SJCRH30 (cell line): ENCODE measurements around the gene CDC42BPB. TPM values are rescaled to one million over a fixed set of nuclear protein-coding genes. Genes with fewer than 3 reads are reported as not detected.

Experiments used
- DNase-seq, 2 experiments: peaks; one replicate each; pipeline ENCODE4 v3.0.0-alpha.2; 2015 to 2020
- H3K27ac ChIP-seq: fragments of 250-450 bp; sonication (Bioruptor Pico); 2 replicates; pipeline ENCODE4 v1.5.1; 2020; ENCODE audit warnings: mild to moderate bottlenecking, moderate library complexity
- H3K27me3 ChIP-seq: fragments of 250-450 bp; sonication (Bioruptor Pico); 2 replicates; pipeline ENCODE4 v1.5.1; 2020; ENCODE audit warnings: mild to moderate bottlenecking, moderate library complexity
- H3K36me3 ChIP-seq: fragments of 250-450 bp; sonication (Bioruptor Pico); 2 replicates; pipeline ENCODE4 v1.5.1; 2020; ENCODE audit warnings: mild to moderate bottlenecking, moderate library complexity
- H3K4me1 ChIP-seq: fragments of 250-450 bp; sonication (Bioruptor Pico); 2 replicates; pipeline ENCODE4 v1.5.1; 2020; ENCODE audit warnings: mild to moderate bottlenecking, moderate library complexity
- H3K4me3 ChIP-seq: fragments of 250-450 bp; sonication (Bioruptor Pico); 2 replicates; pipeline ENCODE4 v1.5.1; 2020; ENCODE audit warnings: mild to moderate bottlenecking, moderate library complexity
- H3K9me3 ChIP-seq: fragments of 250-450 bp; sonication (Bioruptor Pico); replicated peaks from 2 replicates; pipeline ENCODE4 v1.5.1; 2020; ENCODE audit warnings: mild to moderate bottlenecking, moderate library complexity
- total RNA-seq: library from RNA; depleted of rRNA; stranded (reverse); fragments of >200 nt; shearing (Covaris generic); gene quantifications from 2 replicates; pipeline ENCODE4 v1.2.3, GENCODE V29; 2014

Gene CDC42BPB
- total RNA-seq, 1 experiment from 2014 or later = 43.4 TPM

DNA sequence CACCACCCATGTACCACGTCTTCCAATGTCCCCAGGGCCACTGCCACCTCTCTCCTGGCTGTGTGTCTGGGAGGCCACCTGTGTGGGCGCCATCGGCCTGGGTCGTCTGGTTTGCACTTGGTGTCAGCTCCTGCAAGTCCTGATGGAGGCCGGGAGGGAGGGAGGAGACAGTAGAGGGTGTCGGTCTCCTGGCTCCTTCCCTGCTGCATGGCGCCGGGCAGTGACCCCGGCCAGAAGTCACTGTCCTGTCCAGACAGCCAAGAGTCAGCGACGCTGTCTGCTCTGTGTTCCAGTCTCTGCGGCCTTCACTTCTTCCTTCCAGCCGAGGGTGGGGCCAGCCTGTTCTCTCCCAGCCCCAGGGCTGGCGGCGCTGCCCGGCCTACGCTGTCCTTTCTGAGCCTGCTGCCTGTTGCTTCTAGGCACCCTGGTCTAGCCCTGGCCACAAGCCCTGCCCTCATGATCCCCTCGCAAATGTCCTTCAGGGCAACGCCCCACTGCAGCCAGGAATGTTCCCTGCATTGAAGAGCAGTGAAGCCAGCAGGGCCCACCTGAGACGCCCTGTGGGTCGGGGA lies 13.7 kb upstream of the CDC42BPB start:
- H3K27ac ChIP-seq = no peak overlapping the region
- H3K4me1 ChIP-seq = no peaks in the 10 kb centered on the region
- no peak for DNase-seq
- no peaks in the 10 kb centered on the region for H3K9me3 ChIP-seq
- H3K27me3 ChIP-seq = 0 out of 2 replicates have a peak, but pooled peaks cover 8% of the 10 kb centered on the region
- H3K36me3 ChIP-seq = no peaks in the 10 kb centered on the region
- H3K4me3 ChIP-seq = no peak overlapping the region

DNA sequence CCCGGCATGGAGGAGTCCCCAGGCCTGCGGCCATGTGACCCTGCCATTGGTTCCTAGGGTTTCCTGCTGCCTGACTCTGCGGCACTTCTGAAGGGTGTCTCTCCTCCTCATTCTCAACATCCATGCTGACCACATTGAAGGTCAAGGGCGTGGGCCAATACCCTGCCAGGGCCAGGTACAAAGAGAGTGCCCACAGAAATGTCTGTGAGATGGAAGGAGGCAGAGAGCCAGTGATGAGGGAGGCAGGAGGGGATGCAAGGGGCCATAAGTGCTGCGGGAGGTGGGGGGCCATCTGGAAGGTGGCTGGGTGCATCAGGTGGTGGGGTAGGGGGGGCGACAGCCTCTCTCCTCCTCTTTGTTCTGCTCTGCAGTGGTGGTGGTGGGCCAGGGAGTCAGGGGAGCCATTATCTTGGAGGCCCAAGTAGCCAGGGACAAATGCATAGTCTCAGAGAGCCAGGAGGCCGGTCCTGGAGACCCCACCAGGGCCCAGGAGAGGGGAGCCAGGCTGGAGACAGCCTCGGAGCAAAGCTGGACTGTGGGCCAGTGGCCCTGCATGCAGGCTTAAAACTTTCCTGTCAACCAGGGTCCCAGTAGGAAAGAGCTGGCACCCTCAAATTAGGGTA lies 13.0 kb upstream of the CDC42BPB start:
- no peak overlapping the region for H3K4me3 ChIP-seq
- H3K36me3 ChIP-seq = no peaks in the 10 kb centered on the region
- 0 out of 2 replicates have a peak, but pooled peaks cover 8% of the 10 kb centered on the region for H3K27me3 ChIP-seq
- no peaks in the 10 kb centered on the region for H3K4me1 ChIP-seq
- H3K9me3 ChIP-seq = no peaks in the 10 kb centered on the region
- no peak overlapping the region for H3K27ac ChIP-seq
- no peak for DNase-seq

DNA sequence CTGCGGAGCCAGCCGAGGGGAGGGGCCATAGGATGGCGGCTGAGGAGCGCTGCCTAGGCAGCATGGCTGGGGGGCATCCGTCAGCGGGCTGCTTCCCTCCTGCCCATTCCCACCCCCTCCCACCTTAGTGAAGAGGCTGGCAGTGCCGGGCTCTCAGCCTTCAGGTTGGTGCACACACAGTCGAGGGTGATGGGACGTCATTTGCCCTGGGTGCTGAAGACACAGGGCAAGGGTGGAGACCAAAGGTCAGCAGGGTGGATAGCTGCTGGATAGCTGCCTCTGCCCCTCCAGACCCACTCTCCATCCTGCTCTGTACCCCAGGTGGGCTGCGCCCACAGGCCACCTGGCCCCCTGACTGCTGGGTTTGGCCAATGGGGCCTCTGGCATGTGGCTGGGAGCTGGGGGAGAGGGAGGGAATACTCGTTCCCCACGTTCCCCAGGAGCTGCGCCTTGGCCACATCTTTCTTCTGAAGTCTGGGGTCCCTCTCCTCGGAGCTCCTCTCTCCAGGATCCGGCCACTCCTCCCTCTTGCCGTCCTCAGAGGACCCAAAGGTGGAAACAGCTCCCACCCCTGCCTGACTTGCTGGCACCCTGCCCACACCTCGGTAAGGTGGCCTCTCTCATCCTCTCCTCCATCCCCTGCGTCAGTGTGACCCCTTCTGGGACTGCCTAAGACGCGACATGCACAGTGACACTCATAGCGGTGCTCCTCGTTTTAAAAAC lies 11.2 kb upstream of the CDC42BPB start:
- no peak overlapping the region for H3K27ac ChIP-seq
- 0 out of 2 replicates have a peak, but pooled peaks cover 1% of the 10 kb centered on the region for H3K9me3 ChIP-seq
- 0 out of 2 replicates have a peak, but pooled peaks cover 4% of the 10 kb centered on the region for H3K27me3 ChIP-seq
- no peak for DNase-seq
- H3K4me3 ChIP-seq = no peak overlapping the region
- H3K4me1 ChIP-seq = no peaks in the 10 kb centered on the region
- 0 out of 2 replicates have a peak, but pooled peaks cover 4% of the 10 kb centered on the region for H3K36me3 ChIP-seq

DNA sequence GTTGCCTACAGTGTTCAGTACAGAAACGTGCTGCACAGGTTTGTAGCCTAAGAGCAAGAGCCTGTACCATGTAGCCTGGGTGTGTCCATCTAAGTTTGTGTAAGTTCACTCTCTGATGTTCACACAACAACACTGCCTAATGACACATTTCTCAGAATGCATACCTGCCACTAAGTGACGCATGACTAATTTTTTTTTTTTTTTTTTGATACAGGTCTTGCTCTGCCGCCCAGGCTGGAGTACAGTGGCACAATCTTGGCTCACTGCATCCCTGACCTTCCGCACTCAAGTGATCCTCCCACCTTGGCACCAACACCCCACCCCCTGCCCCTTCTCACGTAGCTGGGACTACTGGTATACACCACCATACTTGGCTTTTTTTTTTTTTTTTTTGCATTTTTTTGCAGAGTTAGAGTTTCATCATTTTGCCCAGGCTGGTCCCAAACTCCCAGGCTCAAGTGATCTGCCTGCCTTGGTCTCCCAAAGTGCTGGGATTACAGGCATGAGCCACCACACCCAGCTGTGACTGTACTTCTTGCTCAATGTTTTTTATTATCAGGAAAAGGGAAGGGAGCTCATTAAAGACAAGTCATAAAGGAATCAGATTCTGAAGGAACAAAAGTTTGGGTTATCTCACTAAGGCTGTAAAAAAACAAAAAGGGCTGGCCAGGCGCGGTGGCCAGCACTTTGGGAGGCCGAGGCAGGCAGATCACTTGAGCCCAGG lies 10.0 kb upstream of the CDC42BPB start:
- Histone ChIP-seq H3K4me3 (no peak overlapping the region), H3K27ac (no peak overlapping the region), H3K27me3 (0 out of 2 replicates have a peak, but pooled peaks cover 3% of the 10 kb centered on the region), H3K36me3 (0 out of 2 replicates have a peak, but pooled peaks cover 4% of the 10 kb centered on the region), H3K9me3 (0 out of 2 replicates have a peak, but pooled peaks cover 4% of the 10 kb centered on the region), H3K4me1 (no peaks in the 10 kb centered on the region)
- no peak for DNase-seq

DNA sequence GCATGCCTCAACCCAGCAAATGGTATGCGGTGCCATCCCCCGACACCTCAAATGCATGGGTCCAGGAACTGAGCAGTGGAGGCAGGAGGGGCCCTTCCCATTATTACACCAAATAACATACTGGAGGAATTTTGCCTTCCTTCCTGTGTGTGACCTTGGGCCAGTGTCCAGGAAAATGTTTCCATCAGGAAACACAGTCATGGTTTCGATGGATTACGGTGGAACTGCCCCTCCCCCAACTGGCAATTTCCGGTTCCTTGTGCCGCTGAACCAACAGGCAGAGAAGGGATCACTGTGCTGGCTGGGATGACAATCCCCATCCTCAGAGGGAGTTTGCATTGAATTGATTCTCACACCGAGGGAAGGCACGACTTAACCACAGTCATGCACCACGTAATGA lies 9.1 kb upstream of the CDC42BPB start:
- no peak for DNase-seq
- Histone ChIP-seq H3K27ac (no peak overlapping the region), H3K4me1 (no peaks in the 10 kb centered on the region), H3K27me3 (0 out of 2 replicates have a peak, but pooled peaks cover 3% of the 10 kb centered on the region), H3K9me3 (0 out of 2 replicates have a peak, but pooled peaks cover 4% of the 10 kb centered on the region), H3K4me3 (no peak overlapping the region), H3K36me3 (0 out of 2 replicates have a peak, but pooled peaks cover 4% of the 10 kb centered on the region)

DNA sequence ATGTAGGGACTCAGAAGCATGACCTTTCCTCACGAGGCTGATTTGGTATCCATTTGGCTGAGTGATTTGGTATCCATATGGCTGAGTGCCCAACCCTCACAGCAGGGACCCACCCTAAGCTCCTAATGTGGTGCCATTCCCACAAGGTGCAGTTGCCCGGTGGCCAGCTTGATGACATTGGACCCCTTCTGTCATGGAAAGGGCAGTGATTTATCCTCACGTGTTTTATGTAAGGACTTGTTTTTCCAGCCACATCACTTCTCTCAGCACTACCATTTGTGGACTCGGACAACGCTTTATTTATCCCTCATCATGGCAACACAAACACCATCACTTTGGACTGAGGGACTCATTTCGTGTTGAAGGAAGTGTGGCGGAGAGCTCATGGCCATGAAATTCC lies 8.5 kb upstream of the CDC42BPB start:
- Histone ChIP-seq H3K27ac (no peak overlapping the region), H3K9me3 (0 out of 2 replicates have a peak, but pooled peaks cover 4% of the 10 kb centered on the region)

DNA sequence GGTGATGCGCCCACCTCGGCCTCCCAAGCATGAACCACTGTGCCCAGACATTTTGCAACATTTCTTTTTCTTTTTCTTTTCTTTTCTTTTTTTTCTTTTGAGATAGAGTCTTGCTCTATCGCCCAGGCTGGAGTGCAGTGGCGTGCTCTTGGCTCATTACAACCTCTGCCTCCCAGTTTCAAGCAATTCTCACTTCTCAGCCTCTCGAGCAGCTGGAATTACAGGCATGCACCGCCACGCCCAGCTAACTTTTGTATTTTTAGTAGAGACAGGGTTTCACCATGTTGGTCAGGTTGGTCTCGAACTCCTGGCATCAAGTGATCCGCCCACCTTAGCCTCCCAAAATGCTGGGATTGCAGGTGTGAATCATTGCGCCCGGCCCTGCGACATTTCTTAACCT lies 7.6 kb upstream of the CDC42BPB start:
- no peak for DNase-seq
- Histone ChIP-seq H3K4me1 (no peaks in the 10 kb centered on the region), H3K27me3 (no peaks in the 10 kb centered on the region)

More for the DNA sequence above, 8.5 kb upstream of the CDC42BPB start:
- Histone ChIP-seq H3K27me3 (0 out of 2 replicates have a peak, but pooled peaks cover 2% of the 10 kb centered on the region), H3K36me3 (0 out of 2 replicates have a peak, but pooled peaks cover 4% of the 10 kb centered on the region), H3K4me1 (no peaks in the 10 kb centered on the region), H3K4me3 (no peak overlapping the region)
- DNase-seq = no peak

DNA sequence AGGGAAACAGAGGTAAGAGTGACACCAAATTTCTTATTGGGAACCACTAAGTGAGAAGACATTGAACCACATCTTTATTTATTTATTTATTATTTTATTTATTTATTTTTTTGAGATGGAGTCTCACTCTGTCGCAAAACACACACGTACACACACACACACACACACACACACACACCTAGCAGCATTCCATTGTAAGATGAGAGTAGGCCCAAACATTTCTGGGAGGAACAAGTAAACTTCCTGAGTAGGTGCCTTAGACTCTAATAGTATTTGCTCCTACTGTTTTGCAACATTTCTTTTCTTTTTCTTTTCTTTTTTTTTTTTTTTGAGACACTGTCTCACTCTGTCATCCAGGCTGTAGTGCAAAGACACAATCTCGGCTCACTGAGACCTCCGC lies 7.1 kb upstream of the CDC42BPB start:
- Histone ChIP-seq H3K4me1 (no peaks in the 10 kb centered on the region), H3K9me3 (0 out of 2 replicates have a peak, but pooled peaks cover 4% of the 10 kb centered on the region), H3K27ac (no peak overlapping the region), H3K4me3 (no peak overlapping the region), H3K36me3 (0 out of 2 replicates have a peak, but pooled peaks cover 4% of the 10 kb centered on the region), H3K27me3 (no peaks in the 10 kb centered on the region)
- no peak for DNase-seq

More for the DNA sequence above, 7.6 kb upstream of the CDC42BPB start:
- no peak overlapping the region for H3K27ac ChIP-seq
- H3K4me3 ChIP-seq = no peak overlapping the region
- H3K9me3 ChIP-seq = 0 out of 2 replicates have a peak, but pooled peaks cover 4% of the 10 kb centered on the region
- H3K36me3 ChIP-seq = 0 out of 2 replicates have a peak, but pooled peaks cover 4% of the 10 kb centered on the region

DNA sequence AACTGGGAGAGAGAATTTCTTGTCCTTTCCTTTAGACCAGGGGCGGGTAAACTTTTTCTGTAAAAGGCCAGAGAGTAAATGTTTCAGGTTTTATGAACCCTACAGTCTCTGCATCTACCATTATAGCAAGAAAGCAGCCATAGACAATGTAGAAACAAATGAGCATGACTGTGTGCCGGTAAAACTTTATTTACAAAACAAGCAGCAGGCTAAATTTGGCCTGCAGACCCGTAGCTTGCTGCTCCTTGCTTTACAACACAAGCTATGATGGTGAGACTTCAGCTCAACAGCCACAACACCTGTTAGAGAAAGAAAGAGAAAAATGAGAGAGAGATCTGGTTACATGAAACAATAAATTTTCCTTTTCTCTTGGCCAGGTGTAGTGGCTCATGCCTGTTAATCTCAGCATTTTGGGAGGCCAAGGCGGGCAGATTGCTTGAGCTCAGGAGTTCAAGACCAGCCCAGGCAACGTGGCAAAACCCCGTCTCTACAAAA lies 4.2 kb upstream of the CDC42BPB start:
- no peak overlapping the region for H3K27ac ChIP-seq
- DNase-seq = no peak
- no peaks in the 10 kb centered on the region for H3K27me3 ChIP-seq
- H3K36me3 ChIP-seq = 0 out of 2 replicates have a peak, but pooled peaks cover 4% of the 10 kb centered on the region
- 0 out of 2 replicates have a peak, but pooled peaks cover 4% of the 10 kb centered on the region for H3K9me3 ChIP-seq
- no peak overlapping the region for H3K4me3 ChIP-seq
- peaks cover 4% of the 10 kb centered on the region; the same call in 1 of the 2 replicates for H3K4me1 ChIP-seq

DNA sequence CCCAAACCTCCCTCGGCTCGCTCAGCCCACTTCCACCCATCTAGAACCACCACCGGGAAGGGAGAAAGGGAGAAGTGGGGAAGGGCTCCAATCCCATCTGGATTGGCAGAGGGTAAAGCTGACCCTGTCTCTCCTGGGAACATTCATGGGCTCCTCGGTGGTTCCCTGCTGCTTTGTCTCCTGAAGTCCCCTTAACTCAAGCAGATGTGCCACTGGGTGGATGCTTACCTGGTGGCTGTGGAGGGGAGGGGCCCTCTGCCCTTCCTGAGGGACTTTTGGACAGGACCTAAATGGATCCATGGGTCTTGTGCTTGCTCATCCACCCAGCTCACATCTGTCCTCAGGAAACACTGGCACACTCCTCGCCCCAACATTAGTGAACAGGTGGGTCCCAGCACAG lies 2.2 kb upstream of the CDC42BPB start:
- Histone ChIP-seq H3K4me3 (no peak overlapping the region), H3K27ac (no peak overlapping the region), H3K36me3 (0 out of 2 replicates have a peak, but pooled peaks cover 4% of the 10 kb centered on the region), H3K4me1 (peaks cover 6% of the 10 kb centered on the region; the same call in 1 of the 2 replicates), H3K27me3 (no peaks in the 10 kb centered on the region), H3K9me3 (0 out of 2 replicates have a peak, but pooled peaks cover 4% of the 10 kb centered on the region)
- DNase-seq = no peak

DNA sequence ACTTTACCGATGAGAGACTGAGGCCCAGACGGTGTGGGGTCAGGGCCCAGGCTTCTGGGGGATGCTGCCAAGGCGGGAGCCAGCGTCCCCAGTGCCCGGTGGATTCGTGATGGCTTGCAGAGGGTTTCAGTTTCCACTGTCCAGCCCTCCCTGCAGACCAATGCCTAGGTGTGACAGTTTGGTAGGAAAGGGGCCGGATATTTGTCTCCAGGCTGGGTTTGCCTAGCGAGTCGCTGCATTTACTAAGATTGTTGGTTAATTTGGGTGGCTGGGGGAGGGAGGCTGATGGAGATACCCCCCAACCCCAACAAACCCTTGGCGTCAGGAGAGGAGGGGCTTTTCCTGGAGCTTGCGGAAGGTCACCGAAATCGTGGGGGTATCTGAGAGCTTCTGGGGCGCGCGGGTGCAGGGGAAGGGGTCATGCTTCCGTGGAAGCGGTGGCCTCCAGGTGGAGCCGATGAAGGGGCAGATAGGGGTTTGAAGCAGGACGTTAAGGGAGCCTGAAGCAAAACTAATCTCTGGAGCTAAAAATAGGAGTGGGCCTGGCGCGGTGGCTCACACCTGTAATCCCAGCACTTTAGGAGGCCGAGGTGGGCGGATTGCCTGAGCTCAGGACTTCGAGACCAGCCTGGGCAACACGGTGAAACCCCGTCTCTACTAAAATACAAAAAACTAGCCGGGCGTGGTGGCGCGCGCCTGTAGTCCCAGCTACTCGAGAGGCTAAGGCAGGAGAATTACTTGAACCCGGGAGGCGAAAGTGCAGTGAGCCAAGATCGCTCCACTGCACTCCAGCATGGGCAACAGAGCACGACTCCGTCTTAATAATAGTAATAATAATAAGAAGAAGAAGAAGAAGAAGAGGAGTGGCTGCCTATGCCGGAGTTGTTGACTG lies 1.1 kb upstream of the CDC42BPB start:
- H3K36me3 ChIP-seq = no peaks in the 10 kb centered on the region
- H3K27ac ChIP-seq = no peak overlapping the region; the same call in 1 of the 2 replicates
- peaks cover 6% of the 10 kb centered on the region; the same call in 1 of the 2 replicates for H3K4me1 ChIP-seq
- H3K27me3 ChIP-seq = no peaks in the 10 kb centered on the region
- H3K9me3 ChIP-seq = 0 out of 2 replicates have a peak, but pooled peaks cover 1% of the 10 kb centered on the region
- H3K4me3 ChIP-seq = peak overlapping the region; percentile 98
- DNase-seq = peak in 1 of 2 experiments; percentile 30

DNA sequence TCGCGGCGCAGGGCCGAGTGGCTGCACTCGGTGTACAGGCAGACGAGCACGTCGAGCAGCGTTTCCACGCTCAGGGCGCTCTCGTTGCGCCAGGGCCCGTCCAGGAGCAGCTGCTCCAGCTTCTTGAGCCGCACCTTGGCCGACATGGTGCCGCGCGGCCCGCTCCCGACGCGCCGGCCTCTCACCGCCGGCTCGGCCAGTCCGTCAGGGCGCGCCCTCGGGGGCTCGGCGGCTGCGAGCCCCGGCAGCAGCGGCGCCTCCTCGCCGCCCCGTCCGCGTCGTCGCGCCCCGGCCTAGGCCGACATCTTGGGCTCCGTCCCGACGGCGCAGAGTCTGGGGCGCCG lies 349 bp downstream of the CDC42BPB start:
- Histone ChIP-seq H3K36me3 (no peaks in the 10 kb centered on the region), H3K27ac (peak overlapping the region; percentile 12; the same call in 1 of the 2 replicates), H3K4me1 (peaks cover 6% of the 10 kb centered on the region; the same call in 1 of the 2 replicates), H3K27me3 (no peaks in the 10 kb centered on the region), H3K4me3 (peak overlapping the region; percentile 75), H3K9me3 (no peaks in the 10 kb centered on the region)
- DNase-seq = peak; percentile 38 to 42
